HG03442 (cell line): ENCODE results near the gene ACBD4.

Source experiments
- ATAC-seq: cut with Tn5 transposase; IDR thresholded peaks from one replicate; pipeline ENCODE4 v1.9.1; 2021; ENCODE audit warnings: mild to moderate bottlenecking, moderate library complexity; ENCODE audit not compliant: unreplicated experiment

ACBD4 gene

GRCh38 chr17:45149669-45150664 lies 14.5 kb downstream of the ACBD4 start:
- ATAC-seq, result no peak

DNA sequence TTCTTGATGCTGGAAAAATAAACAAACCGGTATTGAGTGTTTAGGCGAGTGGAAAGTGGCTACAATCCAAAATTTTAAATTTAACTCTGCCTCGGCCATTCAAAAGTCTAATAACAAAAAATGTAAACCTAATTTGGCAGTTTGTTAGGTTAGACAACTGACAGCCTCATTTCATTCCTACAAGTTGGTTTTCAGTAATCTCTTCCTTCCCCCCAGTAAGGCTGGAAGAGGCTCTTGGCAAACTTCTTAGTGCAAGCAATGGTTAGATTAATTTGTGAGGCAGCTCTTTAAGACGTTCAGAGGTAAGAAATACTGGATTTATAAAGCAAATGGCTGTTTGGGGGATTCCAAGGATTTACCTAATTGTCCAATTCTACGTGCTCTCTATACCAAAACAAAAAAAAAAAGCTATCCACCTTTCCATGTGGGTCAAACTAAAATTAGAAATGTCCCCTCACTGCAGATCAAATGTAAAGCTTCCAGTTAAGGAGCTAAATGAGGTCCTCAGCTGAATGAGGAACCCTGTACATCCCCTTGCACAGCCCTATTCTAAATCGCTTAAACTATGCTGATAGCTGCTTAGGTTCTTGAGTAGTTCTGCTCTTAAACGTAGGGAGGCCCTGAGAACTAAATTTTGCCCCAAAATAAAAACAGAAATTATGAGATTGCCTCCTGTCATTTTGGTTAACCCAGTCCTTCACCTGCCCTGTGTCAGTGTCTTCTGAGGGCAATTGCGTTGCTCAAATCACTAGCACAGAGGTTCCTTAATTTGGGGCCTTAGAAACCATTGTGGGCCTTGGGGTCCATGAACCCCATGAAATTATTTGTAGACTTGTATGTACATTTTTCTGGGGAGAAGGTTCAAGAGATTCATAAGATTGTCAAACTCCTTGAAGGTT lies 15.7 kb downstream of the ACBD4 start:
- no peak for ATAC-seq

- no peak for ATAC-seq
Observed at GRCh38 chr17:45155029-45155428, 19.5 kb downstream of the ACBD4 start.

- ATAC-seq, result no peak
Observed at GRCh38 chr17:45155483-45155882, 20.0 kb downstream of the ACBD4 start.

GRCh38 chr17:45156242-45156641 lies 20.8 kb downstream of the ACBD4 start:
- ATAC-seq, result no peak

DNA sequence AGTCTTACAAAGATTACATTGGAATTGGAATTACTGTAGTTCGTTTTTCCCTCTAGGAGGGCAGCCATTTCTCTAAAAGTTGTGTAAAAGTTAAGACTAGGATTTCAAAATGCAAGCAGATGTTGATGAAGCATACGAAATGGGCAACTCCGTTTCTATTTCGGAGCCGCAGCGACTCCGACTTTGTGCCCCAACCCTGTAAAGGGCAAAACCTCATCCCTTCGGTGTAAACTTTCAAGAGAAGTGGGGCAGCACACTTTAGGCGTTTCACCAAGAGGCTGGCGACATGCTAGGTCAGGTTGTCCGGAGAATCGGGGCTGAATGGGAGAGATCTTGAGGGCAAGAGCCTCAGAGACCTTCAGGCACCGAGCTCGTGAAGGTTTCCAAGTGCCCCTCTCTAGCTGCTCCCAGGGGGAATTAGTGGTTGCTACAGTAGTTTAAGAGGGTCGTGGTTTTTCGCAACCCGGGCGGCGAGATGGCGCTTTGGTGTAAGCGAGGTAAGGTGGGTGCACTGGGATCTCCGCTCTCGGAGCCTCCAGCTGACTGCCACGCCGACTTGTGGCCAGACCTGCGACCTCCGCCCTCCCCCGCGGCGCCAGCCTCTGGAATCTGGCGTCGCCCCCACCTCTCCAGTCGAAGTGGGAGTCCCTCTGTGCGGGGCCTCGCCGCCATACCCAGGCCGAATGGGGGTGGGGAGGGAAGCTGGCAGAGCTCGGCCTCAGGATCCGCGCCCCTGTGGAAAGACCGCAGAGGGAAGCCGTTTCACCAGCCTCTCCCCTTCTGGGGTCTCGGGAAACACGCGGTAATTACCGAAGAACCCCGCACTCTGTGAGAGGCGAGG lies 25.2 kb downstream of the ACBD4 start:
- ATAC-seq, result peak; percentile 9

DNA sequence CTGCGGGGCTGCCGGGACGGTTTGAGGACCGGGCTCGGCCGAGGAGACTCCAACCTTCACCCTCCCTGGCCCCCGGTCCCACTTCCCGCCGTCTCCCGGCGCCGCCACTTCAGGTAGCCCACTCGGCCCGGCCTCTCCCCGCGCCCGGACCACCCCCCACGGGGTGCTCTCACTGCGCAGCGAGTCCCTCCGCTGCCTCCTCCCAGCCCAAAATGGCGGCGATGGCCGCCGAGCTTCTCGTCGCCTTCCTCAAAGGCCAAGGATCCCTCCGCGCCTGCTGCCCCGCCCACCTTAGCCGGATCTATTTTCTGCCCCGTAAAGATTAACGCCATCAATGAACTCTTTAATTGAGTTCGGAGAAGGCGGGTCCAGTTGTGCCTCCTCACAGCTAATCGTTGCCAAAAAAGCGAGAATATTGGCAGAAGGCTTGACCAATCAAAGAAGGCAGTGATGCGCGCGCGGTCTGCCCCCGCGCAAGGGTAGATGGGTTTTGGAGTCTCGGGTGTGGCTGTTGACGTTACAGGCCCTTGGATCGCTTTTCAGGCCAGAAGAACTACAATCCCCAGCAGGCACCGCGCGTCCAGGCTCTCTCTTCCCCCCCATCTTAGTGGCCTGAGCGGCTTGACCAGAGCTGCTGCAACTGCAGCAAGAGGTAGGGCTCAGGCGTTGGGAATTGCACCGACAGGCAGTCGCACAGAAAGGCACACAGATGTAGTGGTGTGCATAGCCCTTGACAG lies 26.0 kb downstream of the ACBD4 start, which contains the start of gene HEXIM2:
HEXIM2 (plus strand) TSS at position 588 of the 737 bp plus-strand sequence. CDS start 919 bp downstream, outside the sequence.
- peak; percentile 86 for ATAC-seq

GRCh38 chr17:45162025-45162687 lies 26.7 kb downstream of the ACBD4 start:
- ATAC-seq, result no peak

DNA sequence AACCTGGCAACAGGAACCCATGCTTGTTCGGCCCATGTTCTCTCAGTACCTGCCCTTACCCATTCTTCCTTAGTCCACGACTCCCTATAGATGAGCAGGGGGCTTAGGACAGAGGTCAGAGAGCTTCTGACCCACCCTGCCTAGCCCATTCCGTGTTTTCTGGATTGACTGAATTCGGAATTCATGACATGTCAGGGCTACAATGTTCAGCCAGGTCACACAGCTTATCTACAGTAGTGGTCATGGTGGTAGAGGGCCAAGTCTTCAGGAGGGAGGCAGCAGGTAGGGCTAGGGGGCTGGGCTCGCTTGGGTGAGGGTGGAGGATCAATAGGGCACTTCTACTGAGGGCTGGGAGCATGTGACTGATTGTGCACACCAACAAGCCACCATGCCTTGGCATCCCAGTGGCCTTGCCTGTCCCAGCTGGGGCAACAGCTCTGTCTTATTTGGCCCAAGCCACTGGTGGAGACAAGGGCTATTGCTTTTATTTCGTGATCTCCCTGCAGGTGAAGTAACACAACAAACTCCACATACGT lies 29.3 kb downstream of the ACBD4 start:
- no peak for ATAC-seq

DNA sequence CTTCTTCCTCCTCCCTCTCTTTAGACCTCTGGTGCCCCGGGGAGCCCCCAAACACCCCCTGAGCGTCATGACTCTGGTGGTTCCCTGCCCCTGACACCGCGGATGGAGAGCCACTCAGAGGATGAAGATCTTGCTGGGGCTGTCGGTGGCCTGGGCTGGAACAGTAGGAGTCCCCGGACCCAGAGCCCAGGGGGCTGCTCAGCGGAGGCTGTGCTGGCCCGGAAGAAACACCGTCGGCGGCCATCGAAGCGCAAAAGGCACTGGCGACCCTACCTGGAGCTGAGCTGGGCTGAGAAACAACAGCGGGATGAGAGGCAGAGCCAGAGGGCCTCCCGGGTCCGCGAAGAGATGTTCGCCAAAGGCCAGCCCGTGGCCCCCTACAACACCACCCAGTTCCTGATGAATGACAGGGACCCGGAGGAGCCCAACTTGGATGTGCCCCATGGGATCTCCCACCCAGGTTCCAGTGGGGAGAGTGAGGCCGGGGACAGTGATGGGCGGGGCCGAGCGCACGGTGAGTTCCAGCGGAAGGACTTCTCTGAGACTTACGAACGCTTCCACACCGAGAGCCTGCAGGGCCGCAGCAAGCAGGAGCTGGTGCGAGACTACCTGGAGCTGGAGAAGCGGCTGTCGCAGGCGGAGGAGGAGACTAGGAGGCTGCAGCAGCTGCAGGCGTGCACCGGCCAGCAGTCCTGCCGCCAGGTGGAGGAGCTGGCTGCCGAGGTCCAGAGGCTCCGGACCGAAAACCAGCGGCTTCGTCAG lies 33.7 kb downstream of the ACBD4 start:
- ATAC-seq, result no peak

GRCh38 chr17:45170280-45170930 lies 34.9 kb downstream of the ACBD4 start:
- no peak for ATAC-seq

DNA sequence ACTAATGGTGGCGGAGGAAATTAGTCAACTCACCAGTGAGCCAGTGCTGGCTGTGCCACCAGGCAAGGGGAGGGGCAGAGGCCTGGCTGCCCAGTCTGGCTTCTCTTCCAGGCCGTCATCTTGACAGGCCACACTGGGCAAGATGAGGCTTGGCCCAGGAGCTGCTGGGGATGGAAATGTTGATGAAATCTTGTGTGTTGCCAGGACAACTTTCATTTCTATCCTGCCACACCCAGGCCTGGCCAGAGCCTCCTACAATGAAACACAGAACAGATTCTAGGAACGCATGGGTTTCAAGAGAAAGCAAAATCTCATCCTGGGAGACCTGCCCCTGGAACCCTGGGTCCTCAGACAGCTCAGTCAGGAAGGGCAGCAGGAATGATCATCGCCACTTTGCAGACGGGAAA lies 35.4 kb downstream of the ACBD4 start:
- no peak for ATAC-seq

- ATAC-seq, result no peak
Observed at GRCh38 chr17:45171338-45172231, 36.1 kb downstream of the ACBD4 start.

- no peak for ATAC-seq
Observed at GRCh38 chr17:45172232-45172540, 36.7 kb downstream of the ACBD4 start.

DNA sequence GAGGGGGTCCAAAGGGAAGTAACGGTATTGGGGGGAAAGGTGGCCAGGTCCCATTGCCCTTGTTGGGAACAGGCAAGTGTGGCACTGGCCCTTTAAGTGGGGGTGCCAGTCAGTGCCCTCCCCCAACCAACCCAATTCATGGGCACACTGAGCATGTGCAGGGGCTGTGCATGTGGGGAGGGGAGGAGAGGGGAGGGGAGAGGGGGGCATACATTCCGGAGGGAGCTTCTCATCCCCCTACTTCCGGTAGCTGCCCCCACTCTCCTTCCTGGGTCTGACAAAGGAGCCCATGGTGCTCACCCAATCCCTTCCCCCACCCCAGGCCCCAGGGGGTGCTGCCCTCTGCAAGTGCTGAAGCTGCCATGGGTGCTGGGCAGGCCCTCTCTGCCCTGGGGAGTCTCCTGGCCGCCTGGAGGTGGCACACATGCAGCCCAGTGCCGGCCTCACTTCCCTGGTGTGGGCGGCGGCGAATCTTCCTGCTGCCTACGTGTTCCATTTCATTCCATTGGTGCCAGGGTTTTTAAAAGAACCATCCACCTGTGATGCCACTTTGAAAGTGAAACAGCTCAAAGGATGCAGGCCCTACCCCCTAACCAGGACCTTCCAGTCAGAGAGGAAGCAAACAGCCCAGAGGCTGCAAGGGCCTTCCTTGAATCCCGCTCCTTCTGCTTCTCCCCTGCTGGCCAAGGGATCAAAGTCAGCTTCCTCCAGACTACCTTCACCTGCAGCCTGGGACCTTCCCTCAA lies 37.2 kb downstream of the ACBD4 start:
- no peak for ATAC-seq

DNA sequence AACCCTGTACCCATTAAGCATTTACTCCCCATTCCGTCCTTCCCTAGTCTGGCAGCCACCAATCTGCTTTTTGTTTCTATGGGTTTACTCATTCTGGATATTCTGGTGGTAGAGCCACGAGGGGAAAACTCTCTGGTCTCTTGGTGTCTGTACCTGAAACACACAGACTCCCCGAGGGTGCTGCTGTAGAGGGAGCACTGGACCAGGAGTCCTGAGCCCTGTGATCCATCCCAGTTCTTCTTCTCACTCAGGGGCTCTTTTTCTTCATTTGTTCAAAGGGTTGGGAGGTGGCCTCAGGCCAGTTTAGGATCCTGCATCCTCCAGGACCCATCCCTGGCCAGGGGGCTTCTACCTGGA lies 40.2 kb downstream of the ACBD4 start:
- no peak for ATAC-seq
